CD4-positive, alpha-beta T cell treated with Interleukin-4 for 1 hour (primary cell): ENCODE measurements around the gene DNAH17.

ENCODE experiments used
- DNase-seq, 2 donors: peaks; one replicate each; pipeline ENCODE4 v3.0.0-alpha.2; 2020 to 2022

Gene DNAH17

GRCh38 chr17:78494696-78495330, 82.4 kb downstream of the DNAH17 start:
- DNase-seq: no peak

DNA sequence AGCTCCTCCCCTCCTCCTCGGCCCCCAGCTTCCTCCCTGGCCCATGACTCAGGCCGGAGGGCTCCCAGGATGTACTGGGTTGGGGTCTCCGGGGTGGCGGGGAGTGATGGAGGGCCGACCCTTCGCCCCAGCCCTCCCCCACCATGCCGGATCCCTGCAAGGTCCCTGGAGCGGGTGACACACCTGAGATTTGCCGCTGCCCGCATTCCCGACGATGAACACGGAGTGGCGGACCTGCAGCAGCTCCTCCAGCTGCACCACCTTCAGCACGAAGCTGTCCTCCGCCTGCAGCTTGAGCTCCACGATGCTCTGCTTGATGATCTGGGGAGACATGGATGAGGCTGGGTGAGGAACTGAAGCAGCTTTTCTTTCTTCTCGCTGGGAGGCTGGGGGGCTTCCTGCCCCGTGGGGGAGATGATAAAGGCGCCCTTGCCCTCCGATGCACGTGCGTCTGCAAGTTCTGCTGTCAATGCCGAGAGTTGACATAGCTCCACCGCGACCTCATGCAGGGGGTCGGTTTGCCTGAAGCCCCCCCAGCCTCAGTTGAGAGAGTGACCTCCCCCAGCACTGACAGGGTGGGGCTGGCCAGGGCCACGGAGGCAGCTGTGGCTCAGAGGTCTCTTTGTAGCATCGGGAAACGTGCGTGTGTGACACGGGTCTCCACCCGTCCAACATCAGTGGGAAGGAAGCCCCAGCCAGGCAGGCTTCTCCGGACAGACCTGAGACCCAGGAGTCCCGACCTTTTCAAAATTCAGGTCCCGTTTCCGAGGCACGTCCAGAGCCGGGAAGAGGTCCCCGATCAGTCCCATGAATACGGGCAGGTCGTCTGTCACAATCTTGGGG, 83.1 kb downstream of the DNAH17 start:
- DNase-seq: no peak

DNA sequence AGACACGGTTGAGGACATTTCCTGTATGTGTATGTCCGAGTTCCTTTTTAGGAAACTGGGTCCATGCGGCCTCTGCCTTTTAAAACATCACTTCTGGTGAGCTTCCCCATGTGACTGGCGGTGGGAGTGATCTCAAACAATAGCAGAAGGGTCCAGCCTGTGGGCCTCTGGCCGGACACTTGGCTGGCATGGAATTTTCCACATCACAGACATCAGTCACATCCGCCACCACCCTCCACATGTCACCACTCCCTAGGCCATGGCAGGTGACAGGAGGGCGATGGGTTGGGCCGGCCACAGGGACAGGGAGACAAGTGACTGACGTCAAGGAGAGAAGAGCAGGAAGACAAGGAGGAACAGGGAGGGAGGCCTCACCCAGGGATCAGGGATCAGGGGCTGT, 83.7 kb downstream of the DNAH17 start:
- DNase-seq: no peak

DNA sequence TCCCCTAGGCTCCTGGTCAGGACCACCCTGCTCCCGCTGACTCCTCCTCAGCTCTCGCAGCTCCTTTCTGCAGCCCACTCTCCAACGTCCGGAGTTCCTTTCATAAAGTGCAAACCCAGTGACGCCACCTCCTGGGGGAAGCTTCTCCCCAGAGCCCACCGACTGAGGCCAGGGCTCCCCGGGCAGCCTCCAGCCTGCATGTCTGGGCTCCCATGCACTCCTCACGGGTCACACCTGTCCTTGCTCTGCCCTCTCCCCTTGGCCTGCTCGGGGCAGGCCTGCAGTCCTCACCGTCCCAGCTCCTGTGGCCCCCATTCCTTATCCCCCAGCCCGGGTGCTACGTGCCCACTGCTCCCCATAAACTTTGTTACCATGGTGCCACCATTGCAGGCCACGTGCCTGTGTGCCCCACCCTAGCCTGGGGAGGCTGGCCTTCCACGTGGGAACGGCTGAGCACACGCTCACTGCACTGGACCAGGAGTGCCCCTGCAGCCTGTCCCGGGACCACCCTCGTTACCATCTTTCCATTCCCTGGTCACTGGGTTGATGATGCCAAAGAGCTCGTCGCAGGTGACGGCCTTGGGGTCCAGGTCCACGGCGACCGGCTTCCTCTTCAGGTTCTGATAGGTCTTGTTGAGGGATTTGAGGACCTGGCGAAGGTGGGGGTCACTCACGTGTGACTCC, 84.9 kb downstream of the DNAH17 start:
- DNase-seq: no peak

DNA sequence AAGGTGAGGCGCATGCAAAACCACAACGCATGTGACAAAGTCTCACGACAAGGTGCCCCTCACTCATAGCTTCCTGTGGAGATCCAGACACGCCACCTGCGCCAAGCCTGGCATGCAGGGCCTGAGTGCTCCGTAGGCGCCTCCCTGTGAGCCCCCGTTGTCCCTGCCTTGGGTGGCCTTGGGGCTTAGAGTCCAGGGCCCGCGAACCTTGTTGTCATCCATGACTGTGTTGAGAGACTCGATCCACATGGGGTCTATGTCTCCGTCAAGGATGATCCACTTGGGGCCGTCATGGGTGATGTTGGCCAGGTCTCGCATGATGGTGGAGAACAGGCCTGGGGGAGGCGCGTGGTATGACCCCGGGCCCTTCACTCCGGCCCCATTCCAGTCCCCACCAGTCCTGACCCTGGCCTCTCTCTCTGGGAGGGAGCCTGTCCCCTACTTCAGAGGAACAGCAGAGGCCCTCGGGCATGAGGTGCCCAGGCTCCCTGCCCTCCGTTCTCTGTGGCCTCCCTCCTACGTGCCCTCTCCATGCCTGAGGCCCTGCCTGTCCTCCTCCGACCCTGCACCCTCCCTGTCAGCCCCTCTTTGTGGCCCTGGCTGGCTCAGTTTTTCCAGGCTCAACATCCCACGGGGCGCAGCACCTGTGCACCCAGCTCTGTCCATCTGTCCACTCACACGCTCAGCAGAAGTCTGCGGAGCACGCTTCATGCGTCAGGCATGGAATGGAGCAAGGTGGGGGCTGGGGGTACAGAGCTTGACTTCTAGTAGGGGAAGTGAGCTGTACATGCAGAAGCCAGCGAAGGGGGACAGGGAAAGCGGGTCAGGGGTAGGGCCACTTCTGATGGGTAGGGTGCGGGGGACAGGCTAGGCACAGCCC, 85.7 kb downstream of the DNAH17 start:
- DNase-seq: no peak

DNA sequence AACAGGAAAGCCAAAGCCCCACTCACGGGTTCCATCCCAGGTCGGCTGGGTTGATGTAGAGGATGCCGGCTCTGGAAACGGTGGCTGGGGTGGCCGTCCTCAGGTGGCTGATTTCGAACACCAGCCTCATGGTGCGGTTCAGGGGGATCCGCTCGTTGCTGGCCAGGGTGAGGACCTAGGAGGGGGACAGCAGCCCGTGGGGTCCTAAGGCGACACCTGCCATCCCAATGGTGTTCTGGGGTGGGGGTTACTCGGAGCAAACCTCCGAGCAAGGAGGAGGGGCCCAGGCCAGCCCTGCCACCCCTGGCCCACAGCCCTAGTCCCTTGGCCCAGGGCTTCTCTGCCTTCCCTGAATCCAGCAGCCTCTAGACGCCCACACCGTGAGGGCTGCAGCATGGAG, 86.5 kb downstream of the DNAH17 start:
- no peak for DNase-seq

DNA sequence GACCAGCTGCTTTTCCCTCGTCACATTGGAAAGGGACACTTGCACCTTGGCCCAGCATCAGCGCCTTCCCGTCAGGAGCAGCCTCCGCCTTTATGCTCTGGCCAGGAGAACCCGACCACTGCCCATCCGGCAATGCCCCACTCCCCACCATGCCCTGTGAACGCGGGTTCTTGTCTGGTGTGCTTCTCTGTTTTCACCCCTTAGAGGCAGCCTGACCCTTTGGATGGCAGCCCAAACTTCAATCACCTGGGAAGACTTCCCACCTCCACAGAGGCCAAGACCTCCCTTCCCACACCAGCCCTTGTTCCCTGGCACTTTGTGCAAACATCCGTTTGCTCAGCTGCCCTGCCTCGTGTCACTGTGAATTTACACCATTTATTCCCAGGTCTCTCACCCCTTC, 87.0 kb downstream of the DNAH17 start:
- DNase-seq: no peak

GRCh38 chr17:78488867-78489634, 88.1 kb downstream of the DNAH17 start:
- no peak for DNase-seq

DNA sequence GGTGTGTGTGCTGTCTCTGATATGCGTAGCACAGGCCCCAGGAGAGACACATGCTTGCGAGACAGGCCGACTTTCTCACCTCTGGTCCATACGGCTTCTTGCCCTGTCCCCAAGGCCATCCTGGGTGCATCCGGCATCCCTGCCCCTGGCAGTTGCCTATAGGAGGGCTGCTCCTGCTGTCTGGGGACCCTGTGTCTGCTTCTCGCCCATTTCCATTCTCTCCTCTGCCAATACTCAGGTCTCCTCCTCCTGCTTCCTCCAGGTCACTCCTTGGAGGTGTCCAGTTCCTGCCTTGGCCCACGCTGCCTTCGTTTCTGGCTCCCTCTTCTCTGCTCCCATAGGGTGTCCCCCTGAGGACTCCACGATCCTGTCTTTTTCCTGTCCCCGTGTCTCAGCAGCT, 89.0 kb downstream of the DNAH17 start:
- no peak for DNase-seq

GRCh38 chr17:78486946-78487680, 90.1 kb downstream of the DNAH17 start:
- no peak for DNase-seq

GRCh38 chr17:78486228-78486802, 90.9 kb downstream of the DNAH17 start:
- no peak for DNase-seq

DNA sequence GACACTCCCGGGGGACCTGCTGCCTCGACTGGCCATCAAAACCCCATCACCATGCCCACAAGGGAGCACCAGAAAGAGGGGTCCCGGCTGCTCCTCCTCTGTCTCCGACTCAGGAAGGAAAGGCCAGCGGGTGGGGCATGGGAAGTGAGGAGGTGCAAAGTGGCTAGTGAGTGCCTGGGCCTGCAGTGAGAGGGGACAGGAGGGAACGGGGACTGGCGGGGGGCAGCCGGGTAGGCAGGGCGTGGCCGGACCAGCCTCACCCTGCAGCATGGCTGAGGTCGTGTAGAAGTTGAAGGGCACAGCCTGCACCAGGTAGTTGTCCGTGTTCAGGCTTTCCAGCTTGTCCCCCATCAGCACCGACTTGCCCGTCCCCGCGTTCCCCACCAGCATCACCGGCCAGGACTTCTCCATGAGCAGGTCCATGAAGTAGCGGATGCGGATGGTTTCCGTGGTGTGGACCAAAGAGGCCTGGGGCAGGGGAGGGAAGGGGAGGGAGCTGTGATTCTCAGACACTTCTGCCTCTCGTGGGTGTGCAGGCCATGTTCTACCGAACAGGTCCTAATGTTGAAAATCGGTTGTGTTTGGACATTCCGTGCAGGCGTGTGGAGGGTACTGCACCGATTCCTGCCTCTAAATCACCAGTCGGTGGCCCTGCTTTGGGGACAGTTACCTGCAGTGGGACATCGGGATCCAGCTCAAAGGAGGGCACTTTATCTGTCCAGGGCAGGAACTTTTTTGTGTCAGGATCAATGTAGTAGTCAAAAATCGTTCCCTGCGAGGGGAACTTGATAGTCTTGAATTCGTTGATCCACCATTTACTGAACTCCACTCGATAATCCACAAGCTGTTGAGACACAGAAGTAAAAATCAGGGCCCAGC, 91.7 kb downstream of the DNAH17 start:
- DNase-seq: no peak

DNA sequence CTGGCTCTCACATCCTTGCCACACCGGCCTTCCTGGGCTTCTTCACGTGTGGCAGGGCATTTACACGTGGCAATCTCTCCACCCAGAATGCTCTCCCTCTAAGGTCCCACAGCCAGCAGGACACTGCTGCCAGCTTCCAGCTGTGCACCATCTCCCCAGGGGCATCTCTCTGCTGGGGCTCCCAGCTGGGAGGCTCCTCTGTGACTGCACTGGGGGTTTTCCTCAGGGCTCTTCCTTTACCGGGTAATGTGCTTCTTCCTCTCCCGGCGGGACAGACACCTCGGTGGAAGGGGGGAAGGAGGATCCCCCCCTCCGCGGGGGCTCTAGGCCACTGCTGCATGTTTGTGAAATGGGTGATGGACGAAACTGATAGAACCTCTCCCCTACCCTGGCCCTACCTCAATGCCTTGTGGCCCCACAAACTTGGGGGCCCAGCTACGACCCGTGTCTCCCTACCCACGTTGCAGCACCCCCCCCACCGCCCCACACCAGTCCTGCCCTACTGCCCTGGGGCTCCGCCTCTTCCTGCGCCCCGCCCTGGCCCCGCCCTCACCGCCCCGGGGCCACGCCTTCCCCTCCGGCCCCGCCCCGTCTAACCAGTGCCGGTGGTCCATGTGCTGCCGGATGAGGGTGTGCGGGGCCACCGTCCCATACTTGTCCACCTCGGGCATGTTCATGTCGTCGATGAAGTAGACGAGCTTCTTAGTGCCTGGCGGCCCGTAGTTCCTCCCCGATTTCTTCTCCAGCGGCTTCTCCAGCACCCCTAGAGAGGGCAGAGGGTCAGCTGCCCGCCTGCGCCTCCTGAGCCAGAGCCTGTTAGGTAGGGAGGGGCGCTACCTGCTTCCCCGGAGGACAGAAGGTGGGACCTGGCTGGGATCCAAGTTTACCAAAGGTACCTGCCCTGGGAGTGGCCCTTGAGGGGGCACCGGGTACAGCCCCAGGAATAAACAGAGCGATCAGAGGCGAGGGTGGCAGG, 92.6 kb downstream of the DNAH17 start:
- DNase-seq: peak; percentile 64 to 67

GRCh38 chr17:78479369-78479768, 97.8 kb downstream of the DNAH17 start:
- DNase-seq: no peak

- no peak for DNase-seq
Measured at GRCh38 chr17:78478757-78479297, 98.4 kb downstream of the DNAH17 start.

GRCh38 chr17:78477913-78478756, 99.1 kb downstream of the DNAH17 start:
- DNase-seq: no peak

DNA sequence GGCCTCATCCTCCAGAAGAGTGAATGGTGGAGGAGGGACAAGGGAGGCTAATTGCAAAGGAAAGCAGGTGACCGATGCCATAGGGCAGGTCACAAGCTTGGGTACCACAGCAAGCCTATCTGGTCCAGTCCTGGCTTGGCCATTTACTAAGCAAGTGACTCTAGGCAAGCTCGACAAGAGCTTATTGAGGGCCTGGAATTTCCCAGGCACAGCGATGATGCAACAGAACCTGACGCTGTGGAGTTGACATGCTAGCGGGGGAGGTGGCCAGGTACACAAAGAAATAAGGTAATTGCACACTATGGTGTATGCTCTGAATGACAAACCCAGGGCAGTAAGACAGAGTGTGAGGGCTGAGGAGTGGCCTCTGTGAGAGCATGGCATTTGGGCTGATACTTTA, 100.2 kb downstream of the DNAH17 start:
- no peak for DNase-seq
